Hindlimb muscle (tissue), 1 donor: Measurements from ENCODE around the gene NPAS3. TPM values are rescaled to one million over a fixed set of nuclear protein-coding genes. Genes with fewer than 3 reads are reported as not detected.

ENCODE experiments used
- DNase-seq: peaks from one replicate; pipeline ENCODE4 v3.0.0-alpha.2; 2013
- polyA plus RNA-seq: library from polyadenylated mRNA; unstranded; fragments of 120-200 nt; gene quantifications from one replicate; pipeline ENCODE4 v1.2.1, GENCODE V29; 2013; ENCODE audit not compliant: insufficient read length

Gene NPAS3
- polyA plus RNA-seq, 1 donor: 3.8 TPM

DNA sequence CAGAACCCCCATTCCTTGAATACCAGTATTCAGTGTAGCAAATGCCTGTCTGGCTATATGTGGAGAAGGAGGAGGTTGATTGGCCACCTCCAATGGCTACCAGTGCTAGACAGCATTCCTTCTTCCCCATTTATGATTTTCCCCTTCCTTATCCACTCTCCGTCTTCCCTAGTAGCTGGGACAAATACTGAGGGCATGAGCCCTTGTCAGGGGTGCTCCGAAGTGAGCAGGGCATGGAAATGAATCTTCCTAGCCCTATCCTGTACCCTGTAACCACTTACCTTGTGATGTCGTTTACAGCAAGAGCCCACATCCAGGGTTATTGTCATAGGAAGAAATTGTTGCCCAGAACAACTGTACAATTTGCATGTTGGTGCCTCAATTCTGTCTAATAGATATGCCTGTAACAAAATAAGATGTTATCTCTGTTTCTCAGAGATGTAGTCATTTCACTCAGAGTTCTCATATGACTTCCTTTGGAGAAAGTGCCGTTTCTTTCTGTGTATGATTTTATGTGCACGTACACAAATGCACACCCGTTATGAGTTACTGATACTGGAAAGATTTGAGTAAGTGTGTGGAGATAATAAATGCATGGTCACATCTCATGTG lies 588.5 kb downstream of the NPAS3 start:
- DNase-seq: no peak

- DNase-seq: no peak
Observed at GRCh38 chr14:33528655-33529054, 590.0 kb downstream of the NPAS3 start.

DNA sequence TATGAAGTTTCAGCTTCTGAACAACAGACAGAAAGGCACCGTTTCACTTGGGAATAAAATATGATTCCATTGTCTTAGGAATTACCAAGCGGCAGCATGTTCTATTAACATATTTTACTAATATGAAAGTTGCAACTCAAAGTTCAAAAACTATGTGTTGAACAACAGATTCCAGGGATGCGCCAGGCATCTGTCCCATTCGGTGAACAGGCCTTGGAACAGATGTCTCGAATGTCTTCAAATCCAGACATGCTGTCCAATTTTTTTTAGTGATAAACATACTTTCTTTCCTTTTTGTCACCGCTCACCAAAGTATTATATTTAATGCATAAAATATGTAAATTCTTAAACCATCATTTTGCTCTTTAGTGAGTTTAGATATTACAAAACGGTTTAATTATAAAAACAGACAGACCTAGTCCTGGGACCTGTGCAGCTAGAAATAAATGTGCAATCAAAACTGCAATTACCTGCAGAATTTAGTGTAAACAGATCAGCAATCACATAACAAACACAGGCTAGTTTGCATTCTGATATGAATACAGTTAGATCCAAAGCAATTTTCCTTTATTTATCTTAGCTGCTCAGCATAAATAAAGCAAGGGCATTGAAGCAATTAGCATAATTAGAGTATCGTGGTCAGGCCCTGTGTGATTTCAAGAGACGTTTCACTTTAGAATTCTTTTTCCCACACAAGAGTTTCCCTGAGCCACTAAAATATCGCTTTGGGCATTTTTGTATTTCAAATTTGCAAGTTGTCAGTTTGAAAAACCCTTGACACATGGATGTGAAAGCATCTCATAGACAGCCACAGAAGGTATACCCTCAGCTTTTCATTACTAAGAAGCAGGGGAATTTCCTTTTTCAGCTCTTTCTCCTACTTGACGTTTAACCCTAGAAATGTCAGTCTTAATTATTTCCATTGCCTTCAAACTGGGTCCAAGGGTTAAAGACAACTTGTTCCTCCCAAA lies 591.4 kb downstream of the NPAS3 start:
- DNase-seq: no peak

- DNase-seq: no peak
Observed at GRCh38 chr14:33532553-33532952, 593.9 kb downstream of the NPAS3 start.

DNA sequence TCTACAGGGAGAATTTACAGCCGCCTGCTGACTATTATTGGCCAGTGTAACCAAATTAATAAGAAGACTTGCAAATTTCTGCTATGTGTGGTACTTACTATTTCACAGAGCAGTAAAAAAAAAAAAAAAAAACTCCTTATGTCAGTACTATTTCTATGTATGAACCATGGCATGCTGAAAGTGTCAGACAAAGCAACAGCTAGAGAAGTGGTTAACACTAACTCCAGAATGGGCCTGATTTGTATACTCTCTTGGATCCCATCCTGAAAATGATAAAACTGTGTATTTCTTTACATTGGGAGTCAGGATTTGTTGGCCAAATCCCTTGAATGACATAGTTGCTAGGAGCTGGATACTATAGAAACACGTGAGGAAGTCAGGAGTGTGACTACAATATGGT lies 595.4 kb downstream of the NPAS3 start:
- DNase-seq: no peak

- no peak for DNase-seq
Observed at GRCh38 chr14:33534632-33535031, 596.0 kb downstream of the NPAS3 start.

DNA sequence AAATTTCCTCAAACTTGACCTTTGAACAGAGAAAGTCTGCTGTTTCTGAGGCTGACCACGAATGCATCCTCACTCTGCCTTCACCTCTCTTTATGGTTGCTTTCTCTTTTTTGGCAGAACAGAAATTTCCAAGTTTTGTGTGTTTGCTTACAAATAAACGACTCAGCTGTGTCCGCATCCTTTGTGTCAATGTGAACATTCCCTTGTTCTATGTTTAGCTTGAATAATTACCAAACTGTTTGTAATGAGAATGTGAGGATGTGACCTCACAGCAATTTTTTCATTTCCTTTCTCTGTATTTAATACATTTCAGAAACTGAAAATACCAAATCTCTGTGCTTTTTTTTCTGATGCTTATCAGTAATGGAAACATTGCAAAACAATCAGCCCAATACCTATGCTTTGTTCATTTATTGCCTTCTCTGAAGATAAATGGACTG lies 601.3 kb downstream of the NPAS3 start:
- DNase-seq: no peak

DNA sequence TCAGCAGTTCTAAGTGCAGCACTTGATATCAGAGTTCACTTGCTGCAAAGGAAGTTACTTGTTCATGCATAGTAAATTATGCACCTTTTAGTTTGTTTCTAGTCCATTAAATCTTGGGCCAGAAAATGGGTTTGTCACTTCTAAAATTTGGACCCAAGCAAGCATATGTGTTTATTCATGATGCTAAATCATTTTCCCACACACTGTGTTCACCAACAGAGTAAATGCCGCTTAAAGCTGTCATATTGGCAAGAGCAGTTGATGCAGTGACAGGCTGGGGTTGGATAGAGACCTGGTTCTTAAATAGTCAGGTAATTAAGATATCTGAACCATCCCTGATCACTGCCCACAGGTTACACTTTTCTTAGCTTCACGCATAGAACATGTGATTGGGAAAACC lies 602.5 kb downstream of the NPAS3 start:
- no peak for DNase-seq

DNA sequence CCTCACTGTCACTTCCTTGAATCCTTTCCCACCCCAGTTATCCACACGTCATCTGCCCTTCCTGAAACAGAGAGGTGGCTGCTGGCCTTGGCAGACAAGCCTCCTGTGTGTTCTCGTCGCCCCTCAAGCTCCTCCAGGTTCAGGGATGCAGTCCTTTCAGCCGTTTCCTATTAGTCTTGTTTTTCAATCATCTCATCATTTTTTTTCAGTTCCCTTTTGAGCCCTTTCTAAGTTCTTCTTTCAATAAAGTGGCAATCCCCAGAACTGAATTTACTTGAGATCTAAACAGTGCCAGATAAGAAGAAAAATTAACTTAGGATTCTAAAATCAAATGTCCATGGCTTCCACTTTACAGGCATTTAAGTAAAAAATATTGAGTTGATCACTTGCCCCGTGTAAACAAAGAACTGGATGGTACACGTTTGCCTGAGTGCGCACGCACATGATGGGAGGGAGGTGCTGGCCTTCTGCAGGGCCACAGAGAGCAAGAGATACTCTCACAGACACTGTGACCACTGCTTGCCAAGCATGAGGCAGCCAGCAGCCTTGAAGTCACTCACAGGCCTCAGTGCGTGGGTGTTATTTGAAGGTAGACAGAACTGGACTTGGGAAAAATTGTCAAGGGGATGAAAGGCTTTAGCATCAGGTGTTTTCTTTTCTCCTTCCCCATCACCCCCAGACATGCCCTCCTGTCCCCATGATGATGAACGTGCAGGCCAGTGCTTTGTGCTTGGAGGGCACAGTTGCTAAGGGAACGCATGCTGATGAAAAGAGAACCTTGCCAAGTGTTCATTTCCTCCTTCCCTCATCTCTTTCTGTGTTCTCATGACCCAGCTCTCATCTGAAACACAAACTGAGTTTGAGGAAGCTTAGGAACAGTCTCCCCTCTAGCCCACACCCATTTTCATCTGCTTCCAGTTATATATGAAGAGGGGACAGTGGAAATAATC lies 603.9 kb downstream of the NPAS3 start:
- DNase-seq: no peak

DNA sequence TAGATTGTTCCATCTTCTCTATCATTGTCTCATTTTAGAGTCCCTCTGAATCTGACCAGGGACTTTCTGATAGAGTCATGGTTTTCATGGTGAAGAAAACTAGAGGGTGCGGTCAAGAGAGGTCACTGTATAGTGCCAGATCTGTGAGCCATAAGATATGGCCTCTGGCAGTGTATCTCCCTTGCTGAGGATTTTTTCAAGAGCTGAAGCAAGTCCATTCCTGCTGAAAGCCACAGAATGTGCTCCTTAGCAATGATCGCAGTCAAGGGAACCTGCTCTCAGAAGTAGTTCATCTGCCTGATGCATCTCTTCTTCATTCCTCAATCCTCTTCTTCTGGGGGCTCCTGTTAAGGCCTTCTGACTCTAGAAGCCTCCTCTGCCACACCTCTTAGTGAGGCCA lies 607.0 kb downstream of the NPAS3 start:
- DNase-seq: no peak

DNA sequence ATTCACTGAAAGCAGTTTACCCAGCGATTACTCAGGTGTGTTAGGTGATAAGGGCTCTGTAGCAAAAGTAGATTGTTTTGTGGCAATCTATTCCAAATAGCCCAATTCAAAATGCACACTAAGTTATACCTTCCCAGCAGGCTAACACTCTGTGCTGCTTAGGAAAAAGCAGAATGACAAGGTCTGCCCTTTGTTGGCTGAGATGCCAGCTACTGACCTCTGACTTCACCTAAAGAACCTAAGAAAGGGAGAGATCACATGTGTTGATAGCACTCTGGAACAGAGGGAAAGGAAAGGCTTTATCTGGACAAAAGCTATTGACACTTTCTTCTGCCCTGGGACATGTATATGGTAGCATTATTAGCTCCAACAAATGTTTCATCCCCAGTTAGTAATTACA lies 609.9 kb downstream of the NPAS3 start:
- DNase-seq: no peak

- no peak for DNase-seq
Observed at GRCh38 chr14:33551963-33552362, 613.3 kb downstream of the NPAS3 start.

DNA sequence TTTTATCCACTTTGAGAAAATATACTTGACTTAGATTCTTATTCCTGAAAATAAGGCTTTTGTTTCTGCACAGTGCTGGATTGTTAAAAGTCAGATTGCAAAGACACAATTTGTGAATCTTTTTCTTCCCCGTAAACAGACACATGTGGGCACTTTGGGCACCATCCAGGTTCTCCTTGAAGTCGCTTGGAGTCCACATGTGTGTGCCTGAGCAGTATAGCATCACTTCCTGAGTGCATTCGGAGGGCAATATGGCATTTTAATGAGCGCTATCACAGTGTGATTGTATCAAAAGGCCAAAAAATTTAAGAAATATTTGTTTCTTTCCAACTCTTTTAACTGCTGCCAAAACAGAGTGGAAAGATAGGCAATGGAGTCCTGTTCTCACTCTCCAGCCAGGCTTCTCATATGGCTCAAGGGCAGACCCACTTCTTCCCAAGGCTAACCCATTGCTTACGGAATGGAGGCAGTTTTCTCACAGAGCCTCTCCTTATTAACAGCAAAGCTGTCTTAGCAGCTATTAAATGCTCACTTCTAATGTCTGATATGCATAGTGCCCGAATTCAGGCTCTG lies 615.1 kb downstream of the NPAS3 start:
- no peak for DNase-seq

DNA sequence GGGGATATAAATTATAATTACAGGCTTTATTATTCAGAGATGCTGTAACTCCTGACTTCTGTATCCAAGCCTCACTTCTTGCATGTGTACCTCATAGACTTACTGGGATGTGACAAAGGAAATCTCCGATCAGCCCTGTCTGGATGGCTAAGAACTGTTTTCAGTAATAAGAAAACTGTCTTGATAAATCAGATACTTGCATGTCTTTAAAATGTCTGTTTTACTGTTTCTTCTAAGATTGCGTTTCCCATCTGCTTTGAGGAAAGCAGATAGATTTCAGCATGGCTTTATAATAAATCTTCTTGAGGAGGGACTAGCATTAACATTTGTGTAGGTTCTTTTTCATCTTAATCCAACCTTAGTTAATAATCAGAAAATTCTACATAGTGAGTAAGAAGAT lies 616.3 kb downstream of the NPAS3 start:
- no peak for DNase-seq

GRCh38 chr14:33555710-33556350 lies 617.2 kb downstream of the NPAS3 start:
- no peak for DNase-seq

DNA sequence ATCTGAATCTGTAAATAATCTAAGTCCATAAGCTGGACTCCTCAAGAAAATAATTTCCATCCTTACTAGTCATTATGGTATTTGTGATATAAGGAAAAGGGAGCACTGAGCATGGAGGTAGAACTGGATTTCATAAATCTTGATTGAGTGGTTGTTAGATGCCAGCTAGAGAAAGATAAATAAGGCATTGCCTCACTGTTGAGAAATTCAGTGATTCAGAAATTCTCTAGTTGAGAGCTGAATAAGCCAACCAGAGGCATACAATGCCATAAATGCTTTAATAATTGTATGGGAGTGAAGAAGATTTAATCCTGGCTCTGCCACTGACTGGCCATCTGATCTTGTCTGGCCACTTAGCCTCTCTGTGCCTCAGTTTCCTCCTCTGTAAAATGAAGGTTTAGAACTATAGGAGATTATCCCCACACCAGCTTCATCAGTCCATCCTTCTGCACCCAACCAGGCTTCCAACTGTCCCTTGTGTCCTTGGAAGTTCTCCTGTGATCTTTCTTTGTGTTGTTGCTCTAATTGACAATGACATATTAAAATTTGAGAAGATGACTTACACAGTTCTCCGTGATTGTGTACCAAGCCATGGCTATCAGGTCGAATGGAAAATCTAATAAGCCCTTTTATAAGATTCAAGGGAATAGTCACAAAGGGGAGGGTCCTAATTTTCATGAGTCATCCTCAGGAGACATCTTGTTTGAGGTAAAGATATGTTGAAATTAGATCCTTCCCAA lies 617.9 kb downstream of the NPAS3 start:
- no peak for DNase-seq

GRCh38 chr14:33560718-33561431 lies 622.2 kb downstream of the NPAS3 start:
- DNase-seq: peak; percentile 61

DNA sequence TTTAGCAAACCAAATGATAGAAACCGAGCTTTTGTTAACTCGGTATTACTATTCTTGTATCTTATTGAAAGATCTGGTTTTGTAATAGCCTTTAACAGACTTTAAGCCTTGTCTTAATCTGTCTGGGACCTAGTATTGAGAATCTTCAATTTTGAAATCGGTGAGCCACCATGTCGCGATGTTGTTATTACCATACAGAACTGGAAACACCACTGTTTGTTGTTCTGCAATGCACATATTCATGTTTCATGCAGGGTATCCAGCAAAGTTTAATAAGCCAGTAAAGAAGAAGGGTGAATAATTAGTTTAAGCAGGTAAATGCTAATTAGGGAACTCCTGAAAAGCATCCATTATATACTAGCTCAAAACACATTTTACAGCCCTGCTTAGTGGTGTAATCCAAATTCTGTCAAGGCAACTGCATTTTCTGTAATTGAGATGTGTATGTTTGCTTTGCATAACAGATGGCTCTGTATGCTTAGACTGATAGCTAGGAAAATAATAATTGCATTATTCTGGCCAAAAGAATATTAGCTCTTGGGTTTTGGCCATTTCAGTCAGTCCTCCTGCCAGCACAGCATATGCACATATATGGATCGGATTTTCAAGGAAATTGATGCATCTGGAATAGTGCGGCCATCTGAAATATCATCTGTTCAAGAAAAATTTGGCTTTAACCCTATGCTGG lies 623.0 kb downstream of the NPAS3 start:
- peak; percentile 76 for DNase-seq

DNA sequence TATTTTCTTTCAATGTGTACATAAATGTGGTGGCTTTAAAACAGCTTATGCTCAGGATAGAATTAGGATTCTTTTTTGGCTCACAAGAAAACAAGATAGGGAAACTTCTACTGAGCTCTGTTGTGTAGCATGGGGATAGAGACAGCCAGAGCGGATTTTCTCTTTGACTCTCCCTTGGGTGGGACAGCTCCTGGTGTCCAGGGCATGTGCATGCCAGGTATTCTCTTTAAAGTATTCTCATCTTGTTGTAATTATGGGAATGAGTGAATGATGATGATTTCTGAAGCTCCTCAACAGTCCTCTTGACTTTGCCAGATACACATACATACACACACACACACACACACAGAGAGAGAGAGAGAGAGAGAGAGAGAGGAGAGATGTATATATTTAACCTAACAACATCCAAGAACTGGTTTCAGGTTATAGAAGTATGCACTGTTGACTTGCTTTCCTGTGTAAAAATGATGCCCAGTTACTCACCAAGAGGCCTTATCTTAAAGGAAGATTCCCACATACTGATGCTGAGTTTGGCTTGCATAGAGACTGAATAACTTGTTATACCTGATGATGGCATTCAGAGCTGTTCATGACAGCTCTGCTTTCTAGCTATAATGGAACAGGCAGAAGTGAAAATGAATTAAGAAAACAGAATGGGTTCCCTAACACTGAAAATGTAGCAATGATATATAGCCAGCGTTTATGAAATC lies 624.7 kb downstream of the NPAS3 start:
- peak; percentile 34 for DNase-seq
